Ishikawa (cell line): ENCODE results near the gene PLPP7.
A peak's percentile ranks its signal among the peaks of the same experiment; 100 is the strongest.

Experiments used
- CEBPB ChIP-seq: IDR thresholded peaks from 2 replicates; pipeline ENCODE4 v1.6.1; 2012
- CREB1 ChIP-seq: IDR thresholded peaks from 2 replicates; pipeline ENCODE4 v1.6.1; 2012; ENCODE audit warnings: low read depth
- EGR1 ChIP-seq: IDR thresholded peaks from 2 replicates; pipeline ENCODE4 v1.6.1; 2012
- EP300 ChIP-seq: IDR thresholded peaks from 2 replicates; pipeline ENCODE4 v1.6.1; 2012; ENCODE audit warnings: borderline replicate concordance
- FOXM1 ChIP-seq: IDR thresholded peaks from 2 replicates; pipeline ENCODE4 v1.6.1; 2012; ENCODE audit warnings: low read depth, borderline replicate concordance
- MAX ChIP-seq: IDR thresholded peaks from 2 replicates; pipeline ENCODE4 v1.6.1; 2012
- NFIC ChIP-seq: IDR thresholded peaks from 2 replicates; pipeline ENCODE4 v1.6.1; 2012
- RAD21 ChIP-seq: IDR thresholded peaks from 2 replicates; pipeline ENCODE4 v1.6.1; 2012; ENCODE audit warnings: low read depth
- TAF1 ChIP-seq: IDR thresholded peaks from 2 replicates; pipeline ENCODE4 v1.6.1; 2012; ENCODE audit warnings: low read depth, mild to moderate bottlenecking
- TCF12 ChIP-seq: IDR thresholded peaks from 2 replicates; pipeline ENCODE4 v1.6.1; 2012; ENCODE audit warnings: low read depth
- TEAD4 ChIP-seq: IDR thresholded peaks from 2 replicates; pipeline ENCODE4 v1.6.1; 2012
- YY1 ChIP-seq: IDR thresholded peaks from 2 replicates; pipeline ENCODE4 v1.6.1; 2012; ENCODE audit warnings: low read depth
- ZBTB7A ChIP-seq: IDR thresholded peaks from 2 replicates; pipeline ENCODE4 v1.6.1; 2012; ENCODE audit warnings: low read depth
- TF ChIP-seq, protein P1 (sequence below): IDR thresholded peaks from 2 replicates; pipeline ENCODE4 v1.6.1; 2012
- TF ChIP-seq, protein P2 (sequence below): IDR thresholded peaks from 2 replicates; pipeline ENCODE4 v1.6.1; 2012; ENCODE audit warnings: low read depth, mild to moderate bottlenecking

Gene PLPP7

DNA sequence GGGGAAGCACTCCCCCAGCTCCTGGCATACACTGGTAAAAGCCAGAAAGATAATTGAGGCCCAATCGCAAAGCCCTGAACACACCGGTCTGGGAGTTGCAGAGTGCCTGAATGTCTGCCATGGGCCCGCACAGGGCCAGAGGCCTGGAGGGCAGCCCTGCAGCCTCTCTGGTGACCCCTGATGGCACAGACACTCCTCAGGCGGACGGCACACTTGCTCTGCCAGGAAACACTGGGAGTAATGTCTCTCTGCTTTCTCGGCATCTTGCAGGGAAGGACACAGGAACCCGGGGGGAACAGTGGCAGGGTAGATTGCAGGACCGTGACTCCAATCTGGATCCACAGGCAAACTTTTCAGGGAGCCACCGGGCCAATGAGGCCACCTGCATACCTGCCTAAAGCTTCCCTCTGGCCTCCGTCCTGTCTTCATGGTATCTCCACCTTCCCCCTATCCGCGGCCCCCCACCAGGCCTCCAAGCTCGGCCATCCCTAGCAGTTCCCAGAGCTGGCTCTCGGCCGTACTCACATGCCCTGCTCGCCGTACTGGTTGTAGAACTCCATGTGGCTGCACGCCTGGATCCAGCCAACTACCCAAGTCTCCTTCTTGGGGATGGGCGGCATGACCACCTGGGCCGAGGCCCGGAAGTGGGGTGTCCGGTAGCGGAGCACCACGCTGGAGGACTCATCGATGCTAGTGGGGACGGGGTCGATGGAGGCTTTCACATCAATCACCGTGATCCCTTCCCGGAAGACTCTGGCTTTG, 14.0 kb upstream of the PLPP7 start:
- TF ChIP-seq TCF12 (no peak), TAF1 (no peak), NFIC (no peak), FOXM1 (no peak), YY1 (no peak), MAX (no peak), RAD21 (no peak), CEBPB (no peak)
- TF ChIP-seq, protein P1, sequence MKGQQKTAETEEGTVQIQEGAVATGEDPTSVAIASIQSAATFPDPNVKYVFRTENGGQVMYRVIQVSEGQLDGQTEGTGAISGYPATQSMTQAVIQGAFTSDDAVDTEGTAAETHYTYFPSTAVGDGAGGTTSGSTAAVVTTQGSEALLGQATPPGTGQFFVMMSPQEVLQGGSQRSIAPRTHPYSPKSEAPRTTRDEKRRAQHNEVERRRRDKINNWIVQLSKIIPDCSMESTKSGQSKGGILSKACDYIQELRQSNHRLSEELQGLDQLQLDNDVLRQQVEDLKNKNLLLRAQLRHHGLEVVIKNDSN, result no peak
- TF ChIP-seq, protein P2, sequence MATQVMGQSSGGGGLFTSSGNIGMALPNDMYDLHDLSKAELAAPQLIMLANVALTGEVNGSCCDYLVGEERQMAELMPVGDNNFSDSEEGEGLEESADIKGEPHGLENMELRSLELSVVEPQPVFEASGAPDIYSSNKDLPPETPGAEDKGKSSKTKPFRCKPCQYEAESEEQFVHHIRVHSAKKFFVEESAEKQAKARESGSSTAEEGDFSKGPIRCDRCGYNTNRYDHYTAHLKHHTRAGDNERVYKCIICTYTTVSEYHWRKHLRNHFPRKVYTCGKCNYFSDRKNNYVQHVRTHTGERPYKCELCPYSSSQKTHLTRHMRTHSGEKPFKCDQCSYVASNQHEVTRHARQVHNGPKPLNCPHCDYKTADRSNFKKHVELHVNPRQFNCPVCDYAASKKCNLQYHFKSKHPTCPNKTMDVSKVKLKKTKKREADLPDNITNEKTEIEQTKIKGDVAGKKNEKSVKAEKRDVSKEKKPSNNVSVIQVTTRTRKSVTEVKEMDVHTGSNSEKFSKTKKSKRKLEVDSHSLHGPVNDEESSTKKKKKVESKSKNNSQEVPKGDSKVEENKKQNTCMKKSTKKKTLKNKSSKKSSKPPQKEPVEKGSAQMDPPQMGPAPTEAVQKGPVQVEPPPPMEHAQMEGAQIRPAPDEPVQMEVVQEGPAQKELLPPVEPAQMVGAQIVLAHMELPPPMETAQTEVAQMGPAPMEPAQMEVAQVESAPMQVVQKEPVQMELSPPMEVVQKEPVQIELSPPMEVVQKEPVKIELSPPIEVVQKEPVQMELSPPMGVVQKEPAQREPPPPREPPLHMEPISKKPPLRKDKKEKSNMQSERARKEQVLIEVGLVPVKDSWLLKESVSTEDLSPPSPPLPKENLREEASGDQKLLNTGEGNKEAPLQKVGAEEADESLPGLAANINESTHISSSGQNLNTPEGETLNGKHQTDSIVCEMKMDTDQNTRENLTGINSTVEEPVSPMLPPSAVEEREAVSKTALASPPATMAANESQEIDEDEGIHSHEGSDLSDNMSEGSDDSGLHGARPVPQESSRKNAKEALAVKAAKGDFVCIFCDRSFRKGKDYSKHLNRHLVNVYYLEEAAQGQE, result no peak

- TF ChIP-seq RAD21 (no peak), CREB1 (no peak), EP300 (no peak), TAF1 (no peak), MAX (no peak), YY1 (no peak), FOXM1 (no peak), ZBTB7A (no peak), TCF12 (no peak), EGR1 (no peak)
- TF ChIP-seq, protein P1, result no peak
Observed at GRCh38 chr9:131276094-131276888, 13.2 kb upstream of the PLPP7 start, which contains the start of gene FAM78A. FAM78A (minus strand) TSS chr9:131276510; CDS start chr9:131276179, 331 bp downstream.

DNA sequence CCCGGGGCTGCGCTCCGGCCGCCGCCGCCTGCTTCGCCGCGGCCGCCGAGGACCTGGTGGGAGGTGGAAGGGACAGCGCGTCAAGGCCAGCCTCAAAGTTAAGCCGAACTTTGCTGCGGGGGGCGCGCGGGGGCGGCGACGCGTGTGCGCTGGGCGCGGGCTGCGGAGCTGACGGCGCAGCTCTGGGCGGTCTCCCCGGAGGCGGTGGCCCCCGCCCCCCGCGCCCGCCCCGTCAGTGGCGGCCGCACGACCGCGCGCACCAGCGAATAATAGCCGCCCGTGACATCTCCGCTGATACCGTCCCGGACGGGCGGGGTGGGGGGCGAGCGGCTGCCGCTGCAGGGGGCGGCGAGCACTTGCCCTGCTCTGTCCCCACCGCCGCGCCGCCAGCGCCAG, 12.6 kb upstream of the PLPP7 start:
- TF ChIP-seq EGR1, result 0 out of 2 replicates have a peak, but pooled peaks have one; percentile 27
- TF ChIP-seq, protein P1, result no peak

DNA sequence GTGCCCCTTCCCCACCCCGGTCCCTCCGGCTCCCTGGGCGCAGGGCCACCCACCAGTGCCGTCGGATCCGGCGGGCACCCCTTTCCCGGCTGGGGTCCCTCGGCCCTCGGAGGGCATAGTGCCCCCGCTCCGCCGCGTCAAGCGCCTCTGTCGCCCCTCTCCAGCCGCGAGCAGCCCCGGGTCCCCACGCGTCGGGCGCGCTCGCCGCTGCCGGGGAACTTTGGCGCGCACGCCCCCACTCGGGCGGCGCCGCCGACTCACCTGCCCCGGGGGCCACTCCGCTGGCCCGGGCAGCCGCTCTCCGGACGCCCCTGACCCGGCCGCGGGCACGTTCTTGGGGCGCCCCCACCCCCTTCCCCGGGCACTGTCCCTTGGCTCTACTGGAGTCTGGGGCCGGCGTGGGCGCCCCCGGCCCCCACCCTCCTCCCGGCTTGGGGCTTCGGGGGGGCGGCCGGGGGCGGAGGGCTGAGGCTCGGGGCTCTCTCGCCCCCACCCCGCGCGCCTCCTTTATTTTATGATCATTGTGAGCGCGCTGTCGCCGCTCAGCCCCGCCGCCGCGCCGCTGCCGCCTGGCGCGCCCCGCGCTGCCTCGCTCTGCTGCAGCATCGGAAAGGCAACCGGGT, 12.1 kb upstream of the PLPP7 start:
- TF ChIP-seq TEAD4, result no peak
- no peak for TF ChIP-seq NFIC
- TF ChIP-seq ZBTB7A, result peak; percentile 68; the same call in 1 of the 2 replicates
- TF ChIP-seq, protein P1, result no peak
- TF ChIP-seq RAD21, result no peak

- TF ChIP-seq YY1 (peak; percentile 48; the same call in 1 of the 2 replicates), CEBPB (no peak), CREB1 (peak; percentile 65; the same call in 1 of the 2 replicates)
Observed at GRCh38 chr9:131277910-131278701, 11.4 kb upstream of the PLPP7 start.

- TF ChIP-seq, protein P2, result no peak
- TF ChIP-seq YY1 (no peak), TAF1 (no peak), FOXM1 (no peak), MAX (no peak), CREB1 (no peak), TCF12 (no peak), TEAD4 (no peak), RAD21 (no peak), EP300 (no peak)
- TF ChIP-seq, protein P1, result no peak
Observed at GRCh38 chr9:131278702-131279111, 10.8 kb upstream of the PLPP7 start.
